Uterus (tissue), 4 donors: ENCODE measurements around the gene ADAMTS15. TPM values are rescaled to one million over a fixed set of nuclear protein-coding genes. Genes with fewer than 3 reads are reported as not detected.
A peak's percentile ranks its signal among the peaks of the same experiment; 100 is the strongest.

Source experiments
- DNase-seq, 2 donors: peaks; one replicate each; pipeline ENCODE4 v3.0.0-alpha.2; 2019 to 2020
- H3K27ac ChIP-seq, 2 donors: fragments of 200-600 bp; sonication (generic); 1 replicate in 1 of 2; 2 replicates in 1 of 2; pipeline ENCODE4 v1.5.1; 2016 to 2018
- H3K27me3 ChIP-seq, 2 donors: fragments of 200-600 bp; sonication (generic); one replicate each; pipeline ENCODE4 v1.5.1; 2018 to 2019; ENCODE audit warnings: control low read depth in 1 of 2
- H3K36me3 ChIP-seq, 2 donors: fragments of 200-600 bp; sonication (generic); one replicate each; pipeline ENCODE4 v1.5.1; 2019; ENCODE audit warnings: control low read depth in 1 of 2
- H3K4me1 ChIP-seq, 2 donors: fragments of 200-600 bp; sonication (generic); one replicate each; pipeline ENCODE4 v1.5.1; 2018 to 2019; ENCODE audit warnings: control low read depth in 1 of 2
- H3K4me3 ChIP-seq, 2 donors: fragments of 200-600 bp; sonication (generic); 1 replicate in 1 of 2; 2 replicates in 1 of 2; pipeline ENCODE4 v1.5.1; 2018 to 2019; ENCODE audit warnings: mild to moderate bottlenecking in 1 of 2
- H3K9me3 ChIP-seq, 2 donors: fragments of 200-600 bp; sonication (generic); one replicate each; pipeline ENCODE4 v1.5.1; 2019; ENCODE audit warnings: control low read depth in 1 of 2
- POLR2A ChIP-seq, 2 donors: fragments of 450-650 bp; IDR thresholded peaks; one replicate each; pipeline ENCODE4 v1.6.1; 2016; ENCODE audit warnings: antibody characterized with exemption in 2 of 2, mild to moderate bottlenecking in 1 of 2, moderate library complexity in 1 of 2
- intact Hi-C: fragments of 100-400 bp; cut with DNase I; formaldehyde crosslinking; loops from one replicate; pipeline ENCODE4 v1.15.1; 2023; ENCODE audit warnings: low total_unique reads
- total RNA-seq, 4 donors: library from RNA; depleted of rRNA in 3 of 4; stranded (reverse); fragments of >200 nt in 3 of 4; gene quantifications; one replicate each; pipeline versions ENCODE4 v1.1.0 to v1.2.4, GENCODE V29; 2014 to 2023
- TF ChIP-seq, protein P1 (sequence below), 4 experiments: fragments of 200-600 bp in 2 of 4; fragments of 450-650 bp in 2 of 4; sonication (generic) in 2 of 4; IDR thresholded peaks; one replicate each; pipeline ENCODE4 v1.5.1; 2016 to 2019; ENCODE audit warnings: antibody characterized with exemption in 4 of 4, mild to moderate bottlenecking in 2 of 4, moderate library complexity in 1 of 4
- donor health status: DM: yes; HTN: yes; CAD: no.

Gene ADAMTS15
- total RNA-seq, 4 donors from 2014 or later = 2.0 to 16.6 (median 6.1) TPM

DNA sequence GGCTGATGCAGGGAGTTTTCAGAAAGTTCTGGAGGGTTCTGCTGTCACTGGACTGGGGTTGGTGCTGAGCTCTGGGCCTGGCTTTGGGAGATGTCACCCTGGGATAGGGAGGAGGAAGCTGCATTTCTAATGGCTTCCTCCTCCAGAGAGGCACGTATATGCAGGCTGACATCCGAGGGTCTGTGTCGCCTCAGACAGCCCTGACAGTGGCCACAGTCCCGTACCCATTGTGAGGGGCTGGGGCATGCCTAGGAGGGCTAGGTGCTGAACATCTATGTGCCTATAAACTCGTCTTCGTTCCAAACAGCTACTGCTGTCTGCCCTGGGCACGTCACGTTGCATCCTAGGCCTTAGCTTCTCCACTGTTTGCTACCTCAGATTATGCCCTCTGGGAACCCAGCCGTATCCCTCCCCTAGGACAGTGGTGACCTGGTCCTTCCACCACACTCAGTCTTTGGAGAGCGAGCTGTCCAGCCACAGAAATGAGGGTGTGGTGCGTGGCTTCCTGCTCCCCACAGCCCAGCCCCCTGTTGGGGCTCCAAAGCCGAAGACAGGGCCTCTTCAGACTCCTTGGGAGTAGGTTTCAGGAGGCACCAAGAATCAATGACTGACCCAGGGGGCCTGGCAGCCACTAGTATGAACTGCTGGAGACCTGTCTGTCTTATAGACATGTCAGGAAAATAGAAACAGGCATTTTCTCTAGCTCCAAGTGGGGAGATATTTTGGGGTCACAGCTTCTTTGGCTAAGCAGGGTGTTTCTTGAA is 26.4 kb downstream of the ADAMTS15 start:
- H3K4me3 ChIP-seq = no peak overlapping the region
- no peaks in the 10 kb centered on the region for H3K9me3 ChIP-seq
- no peak for DNase-seq
- H3K36me3 ChIP-seq = no peaks in the 10 kb centered on the region
- intact Hi-C loops = no loop called here
- peaks cover 13 to 18% of the 10 kb centered on the region in 2 donors for H3K4me1 ChIP-seq
- TF ChIP-seq, protein P1, sequence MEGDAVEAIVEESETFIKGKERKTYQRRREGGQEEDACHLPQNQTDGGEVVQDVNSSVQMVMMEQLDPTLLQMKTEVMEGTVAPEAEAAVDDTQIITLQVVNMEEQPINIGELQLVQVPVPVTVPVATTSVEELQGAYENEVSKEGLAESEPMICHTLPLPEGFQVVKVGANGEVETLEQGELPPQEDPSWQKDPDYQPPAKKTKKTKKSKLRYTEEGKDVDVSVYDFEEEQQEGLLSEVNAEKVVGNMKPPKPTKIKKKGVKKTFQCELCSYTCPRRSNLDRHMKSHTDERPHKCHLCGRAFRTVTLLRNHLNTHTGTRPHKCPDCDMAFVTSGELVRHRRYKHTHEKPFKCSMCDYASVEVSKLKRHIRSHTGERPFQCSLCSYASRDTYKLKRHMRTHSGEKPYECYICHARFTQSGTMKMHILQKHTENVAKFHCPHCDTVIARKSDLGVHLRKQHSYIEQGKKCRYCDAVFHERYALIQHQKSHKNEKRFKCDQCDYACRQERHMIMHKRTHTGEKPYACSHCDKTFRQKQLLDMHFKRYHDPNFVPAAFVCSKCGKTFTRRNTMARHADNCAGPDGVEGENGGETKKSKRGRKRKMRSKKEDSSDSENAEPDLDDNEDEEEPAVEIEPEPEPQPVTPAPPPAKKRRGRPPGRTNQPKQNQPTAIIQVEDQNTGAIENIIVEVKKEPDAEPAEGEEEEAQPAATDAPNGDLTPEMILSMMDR (IDR thresholded peaks at IDR 0.05) = no peak
- no peak for TF ChIP-seq POLR2A (IDR thresholded peaks at IDR 0.05)
- no peak overlapping the region for H3K27ac ChIP-seq
- H3K27me3 ChIP-seq = no peaks in the 10 kb centered on the region

DNA sequence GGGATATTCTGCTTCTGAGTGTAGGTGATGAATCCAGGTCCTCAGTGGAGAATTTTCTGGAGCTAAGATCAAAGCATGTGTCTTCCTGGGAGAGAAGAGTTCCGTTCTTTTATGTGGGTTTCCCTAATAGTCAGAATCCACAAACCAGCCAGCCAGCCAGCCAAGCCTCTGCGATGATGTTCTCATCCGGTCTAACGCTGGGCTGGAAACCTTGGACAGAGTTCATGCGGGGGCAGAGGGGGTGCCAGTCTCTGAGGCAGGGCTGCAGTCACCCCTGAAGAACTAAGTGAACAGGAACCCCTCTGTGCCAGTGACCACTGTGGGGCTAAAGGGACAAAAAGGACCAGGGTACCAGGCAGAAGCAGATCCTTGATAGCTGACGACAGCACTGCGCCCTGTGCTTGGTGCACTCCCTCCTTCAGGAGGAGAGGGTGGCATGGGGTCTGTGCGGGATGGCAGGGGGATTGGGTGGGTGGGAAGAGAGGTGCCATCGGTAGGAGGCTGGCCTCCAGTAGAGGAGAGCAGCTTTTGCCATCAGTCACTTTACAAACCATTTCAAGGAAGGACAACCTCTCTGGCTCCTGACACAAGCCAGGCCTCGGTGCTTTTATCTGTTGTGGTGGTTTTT is 27.1 kb downstream of the ADAMTS15 start:
- no peak overlapping the region for H3K4me3 ChIP-seq
- H3K4me1 ChIP-seq = peaks cover 13 to 18% of the 10 kb centered on the region in 2 donors
- no peaks in the 10 kb centered on the region for H3K9me3 ChIP-seq
- no peak overlapping the region for H3K27ac ChIP-seq
- H3K36me3 ChIP-seq = no peaks in the 10 kb centered on the region
- no peak for DNase-seq
- intact Hi-C loops = no loop called here
- no peaks in the 10 kb centered on the region for H3K27me3 ChIP-seq
- TF ChIP-seq POLR2A (IDR thresholded peaks at IDR 0.05) = no peak
- TF ChIP-seq, protein P1 (IDR thresholded peaks at IDR 0.05) = no peak

DNA sequence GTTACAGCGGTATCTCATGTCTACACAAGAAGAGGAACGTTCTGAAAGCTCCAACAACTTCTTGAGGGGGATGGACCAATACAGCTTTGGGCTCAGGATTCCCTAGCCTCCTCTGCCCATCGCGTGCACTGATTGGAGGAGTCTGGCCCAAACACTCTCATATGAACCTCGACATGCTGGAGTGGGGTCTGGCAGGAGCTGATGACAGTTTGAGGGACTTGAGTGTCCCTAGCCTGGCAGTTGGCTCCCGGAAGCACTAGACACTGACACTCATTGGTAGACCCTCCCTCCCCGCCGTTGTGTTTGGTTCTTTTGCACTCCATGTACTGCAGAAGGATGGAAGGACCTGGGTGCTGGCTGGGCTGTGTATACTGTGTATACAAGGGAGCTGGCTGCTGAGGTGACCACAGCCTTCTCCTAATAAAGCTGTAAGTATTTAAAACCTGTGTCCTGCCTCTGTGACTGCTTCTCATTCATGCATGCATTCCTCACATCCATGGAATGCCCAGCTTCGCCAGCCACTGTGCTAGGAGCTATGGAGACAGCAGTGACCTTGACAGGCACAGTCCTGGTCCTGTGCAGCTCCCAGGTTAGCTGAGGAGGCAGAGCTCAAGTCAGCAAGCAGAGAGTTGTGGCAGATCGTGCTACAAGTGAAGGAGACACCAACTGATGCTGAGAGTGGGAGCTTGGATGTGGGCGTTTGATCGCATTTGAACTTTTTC is 27.9 kb downstream of the ADAMTS15 start:
- Histone ChIP-seq H3K27ac (peak overlapping the region; percentile 58 to 71), H3K4me1 (peaks cover 13 to 18% of the 10 kb centered on the region in 2 donors), H3K36me3 (no peaks in the 10 kb centered on the region), H3K27me3 (no peaks in the 10 kb centered on the region), H3K9me3 (no peaks in the 10 kb centered on the region), H3K4me3 (no peak overlapping the region)
- no peak for DNase-seq
- no peak for TF ChIP-seq POLR2A (IDR thresholded peaks at IDR 0.05)
- TF ChIP-seq, protein P1 (IDR thresholded peaks at IDR 0.05) = no peak
- intact Hi-C loops = no loop called here

DNA sequence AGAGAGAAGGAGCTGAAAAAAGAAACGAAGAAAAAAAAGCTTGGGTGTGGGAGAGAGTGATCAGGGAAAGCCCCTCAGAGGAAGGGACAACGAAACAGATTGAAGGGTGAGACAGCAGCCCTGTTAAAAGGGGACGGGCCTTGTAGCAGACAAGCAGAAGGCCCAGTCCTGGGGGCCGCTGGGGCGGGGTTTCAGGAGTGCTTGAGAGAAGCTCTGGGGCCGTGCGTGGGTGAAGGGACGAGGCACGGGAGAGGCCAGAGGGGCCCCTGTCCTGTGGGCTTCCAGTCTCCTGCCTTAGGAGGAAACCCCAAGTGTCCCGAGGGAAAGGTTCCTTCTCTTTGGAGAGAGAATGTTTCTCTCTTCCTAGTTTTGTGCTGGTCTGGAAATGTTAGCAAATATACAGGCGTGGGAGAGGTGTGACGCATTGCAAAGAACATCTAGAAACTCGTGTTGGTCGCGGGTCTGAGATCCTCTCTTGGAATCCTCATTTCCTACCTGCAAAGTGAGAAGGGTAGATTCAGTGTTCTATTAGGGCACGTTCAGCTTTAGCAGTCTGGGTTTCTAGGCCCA is 28.6 kb downstream of the ADAMTS15 start:
- TF ChIP-seq, protein P1 (IDR thresholded peaks at IDR 0.05) = no peak
- no peak for TF ChIP-seq POLR2A (IDR thresholded peaks at IDR 0.05)
- Histone ChIP-seq H3K36me3 (no peaks in the 10 kb centered on the region), H3K4me1 (peaks cover 13 to 18% of the 10 kb centered on the region in 2 donors), H3K27ac (peak overlapping the region; percentile 58 to 71), H3K27me3 (no peaks in the 10 kb centered on the region), H3K4me3 (no peak overlapping the region), H3K9me3 (no peaks in the 10 kb centered on the region)
- DNase-seq = no peak
- intact Hi-C loops = no loop called here
